Muscle layer of colon (tissue), 2 donors: Measurements from ENCODE around the gene PAN3.

ENCODE experiments used
- H3K27ac ChIP-seq: one replicate; pipeline ENCODE4 v1.7.0; 2013; ENCODE audit warnings: low read depth, mild to moderate bottlenecking, low read length, moderate library complexity
- H3K27me3 ChIP-seq, 2 donors: one replicate each; pipeline ENCODE4 v1.7.0; 2013; ENCODE audit warnings: low read length in 2 of 2, mild to moderate bottlenecking in 2 of 2; ENCODE audit not compliant: insufficient read depth in 2 of 2, control insufficient read depth in 1 of 2
- H3K36me3 ChIP-seq: one replicate; pipeline ENCODE4 v1.7.0; 2013; ENCODE audit warnings: mild to moderate bottlenecking, low read length; ENCODE audit not compliant: insufficient read depth
- H3K4me1 ChIP-seq: one replicate; pipeline ENCODE4 v1.7.0; 2013; ENCODE audit warnings: mild to moderate bottlenecking, low read length; ENCODE audit not compliant: insufficient read depth
- H3K4me3 ChIP-seq, 2 donors: one replicate each; pipeline ENCODE4 v1.7.0; 2013; ENCODE audit warnings: low read length in 2 of 2, low read depth in 1 of 2, mild to moderate bottlenecking in 1 of 2, moderate library complexity in 1 of 2
- H3K9ac ChIP-seq: one replicate; pipeline ENCODE4 v1.7.0; 2013; ENCODE audit warnings: low read length
- H3K9me3 ChIP-seq: one replicate; pipeline ENCODE4 v1.7.0; 2013; ENCODE audit warnings: mild to moderate bottlenecking, low read length
- donor health status: abdominal sarcoma.
- donor health status: Adenocarcinoma of cecum.

Gene PAN3

GRCh38 chr13:28268800-28269223, 130.5 kb downstream of the PAN3 start:
- Histone ChIP-seq H3K27me3 (no peaks in the 10 kb centered on the region), H3K9me3 (no peaks in the 10 kb centered on the region), H3K9ac (no peak overlapping the region), H3K4me1 (no peaks in the 10 kb centered on the region), H3K27ac (no peak overlapping the region), H3K4me3 (no peak overlapping the region), H3K36me3 (peaks cover 8% of the 10 kb centered on the region)

GRCh38 chr13:28271056-28271840, 132.9 kb downstream of the PAN3 start:
- H3K36me3 ChIP-seq = peaks cover 13% of the 10 kb centered on the region
- H3K27ac ChIP-seq = no peak overlapping the region
- no peaks in the 10 kb centered on the region for H3K27me3 ChIP-seq
- H3K9ac ChIP-seq = no peak overlapping the region
- H3K9me3 ChIP-seq = no peaks in the 10 kb centered on the region
- H3K4me3 ChIP-seq = no peak overlapping the region
- no peaks in the 10 kb centered on the region for H3K4me1 ChIP-seq

- Histone ChIP-seq H3K27me3 (no peaks in the 10 kb centered on the region), H3K27ac (no peak overlapping the region), H3K9me3 (no peaks in the 10 kb centered on the region), H3K4me3 (no peak overlapping the region), H3K36me3 (peaks cover 25% of the 10 kb centered on the region), H3K9ac (no peak overlapping the region), H3K4me1 (no peaks in the 10 kb centered on the region)
These were observed 135.6 kb downstream of the PAN3 start for GRCh38 chr13:28273919-28274318.

DNA sequence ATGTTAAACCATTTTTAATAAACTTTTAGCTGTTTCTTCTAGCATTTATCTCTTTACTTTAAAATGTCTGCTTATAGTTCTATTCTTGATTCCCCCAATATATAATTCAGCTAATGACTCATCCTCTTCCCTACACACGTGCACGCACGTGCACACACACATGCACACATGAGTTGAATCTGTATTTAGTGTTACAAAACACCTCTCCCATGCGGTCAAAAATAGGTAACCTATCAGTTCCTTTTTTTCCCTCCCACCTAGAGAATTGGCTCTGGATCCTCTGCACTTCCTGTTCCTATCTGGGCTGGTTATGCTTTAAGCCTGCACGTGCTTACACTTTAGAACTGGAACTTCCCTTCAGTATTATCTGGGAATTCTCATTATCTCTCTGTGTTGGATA, 144.1 kb downstream of the PAN3 start:
- no peaks in the 10 kb centered on the region for H3K4me1 ChIP-seq
- H3K27me3 ChIP-seq = no peaks in the 10 kb centered on the region
- no peak overlapping the region for H3K4me3 ChIP-seq
- no peaks in the 10 kb centered on the region for H3K9me3 ChIP-seq
- H3K27ac ChIP-seq = no peak overlapping the region
- H3K9ac ChIP-seq = no peak overlapping the region
- peaks cover 44% of the 10 kb centered on the region for H3K36me3 ChIP-seq

DNA sequence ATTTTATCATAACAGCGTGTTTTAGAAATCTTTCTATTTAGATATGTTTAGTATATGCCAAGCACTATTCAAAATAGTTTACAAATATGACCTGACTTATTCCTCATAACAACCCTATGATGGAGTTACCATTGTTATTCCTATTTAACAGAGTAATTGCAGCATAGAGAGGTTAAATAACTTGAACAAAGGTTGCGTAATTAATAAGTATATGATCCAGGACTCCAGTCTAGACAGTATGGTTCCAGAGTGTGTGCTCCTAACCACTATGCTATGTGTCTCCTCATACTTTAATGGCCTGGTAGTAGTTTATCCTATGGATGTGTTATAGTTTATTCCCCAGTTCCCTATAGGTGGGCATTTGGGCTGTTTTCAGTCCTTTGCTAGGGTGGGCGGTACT, 145.3 kb downstream of the PAN3 start:
- no peaks in the 10 kb centered on the region for H3K27me3 ChIP-seq
- H3K36me3 ChIP-seq = peaks cover 44% of the 10 kb centered on the region
- no peak overlapping the region for H3K9ac ChIP-seq
- no peaks in the 10 kb centered on the region for H3K9me3 ChIP-seq
- H3K4me1 ChIP-seq = no peaks in the 10 kb centered on the region
- H3K27ac ChIP-seq = no peak overlapping the region
- no peak overlapping the region for H3K4me3 ChIP-seq

DNA sequence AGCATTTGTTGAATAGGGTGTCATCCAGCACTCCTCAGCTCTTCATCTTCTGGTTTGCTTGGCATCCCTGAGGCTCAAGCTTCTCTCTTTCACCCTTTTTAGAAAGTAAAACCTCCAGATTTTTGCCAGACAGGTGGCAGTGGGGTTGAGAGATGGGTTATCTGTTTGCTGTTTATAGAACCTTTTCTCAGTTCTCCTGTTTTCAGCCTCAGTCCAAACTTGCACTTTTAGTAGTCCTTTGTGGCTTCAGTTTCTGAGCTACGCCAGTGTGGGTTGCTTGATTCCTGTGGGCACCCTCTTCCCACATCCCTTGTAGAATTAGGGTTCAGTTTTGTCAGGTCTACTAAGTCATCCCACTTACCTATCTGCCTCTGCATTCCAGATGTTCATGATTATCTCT, 147.9 kb downstream of the PAN3 start:
- Histone ChIP-seq H3K4me1 (no peaks in the 10 kb centered on the region), H3K9me3 (no peaks in the 10 kb centered on the region), H3K27me3 (no peaks in the 10 kb centered on the region), H3K9ac (no peak overlapping the region), H3K4me3 (no peak overlapping the region), H3K27ac (no peak overlapping the region), H3K36me3 (peaks cover 39% of the 10 kb centered on the region)

- Histone ChIP-seq H3K27me3 (no peaks in the 10 kb centered on the region), H3K36me3 (peaks cover 8% of the 10 kb centered on the region), H3K4me1 (no peaks in the 10 kb centered on the region), H3K9me3 (no peaks in the 10 kb centered on the region), H3K4me3 (no peak overlapping the region), H3K9ac (no peak overlapping the region), H3K27ac (no peak overlapping the region)
These were observed 159.0 kb downstream of the PAN3 start for GRCh38 chr13:28297341-28297740.

DNA sequence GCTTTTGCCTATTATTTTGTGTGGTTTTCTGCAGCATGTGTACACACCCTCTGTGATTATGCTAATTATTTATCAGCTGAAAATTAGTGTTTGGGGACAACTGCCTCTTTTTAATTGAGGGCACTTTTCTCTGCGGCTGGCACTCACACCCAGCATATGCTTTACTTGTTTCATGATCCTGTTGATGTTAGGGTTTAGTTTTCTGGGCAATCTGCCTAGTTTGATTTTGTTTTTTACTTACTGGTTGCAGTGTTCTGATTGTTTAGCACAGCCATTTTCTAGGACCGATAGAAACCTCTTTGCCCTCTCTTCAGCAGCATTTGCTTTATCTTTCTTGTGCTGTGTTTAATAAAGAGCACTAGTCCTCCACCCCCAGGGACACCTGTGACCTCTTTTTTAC, 161.6 kb downstream of the PAN3 start:
- Histone ChIP-seq H3K27me3 (no peaks in the 10 kb centered on the region), H3K4me3 (no peak overlapping the region), H3K9ac (no peak overlapping the region), H3K27ac (no peak overlapping the region), H3K9me3 (no peaks in the 10 kb centered on the region), H3K36me3 (no peaks in the 10 kb centered on the region), H3K4me1 (no peaks in the 10 kb centered on the region)

DNA sequence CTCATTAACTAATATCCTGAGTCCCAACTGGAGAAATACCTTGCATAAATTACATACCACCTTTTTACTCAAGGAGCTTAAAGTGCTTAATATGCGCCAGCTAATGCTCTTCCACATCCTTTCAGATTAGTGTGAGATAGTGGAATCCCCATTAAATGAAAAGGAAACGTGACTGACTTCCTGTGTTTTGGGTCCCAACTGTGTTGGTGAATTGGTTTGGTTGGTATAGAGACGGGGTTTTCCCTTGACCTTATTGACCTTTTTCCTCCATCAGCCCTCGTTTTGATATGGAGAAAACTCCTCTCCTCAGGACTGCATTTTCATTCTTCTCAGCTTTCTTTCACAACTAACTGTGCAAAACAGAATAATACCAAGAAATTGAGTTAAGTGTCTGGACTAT, 163.5 kb downstream of the PAN3 start:
- Histone ChIP-seq H3K4me3 (no peak overlapping the region), H3K27me3 (no peaks in the 10 kb centered on the region), H3K9me3 (no peaks in the 10 kb centered on the region)

GRCh38 chr13:28306325-28306724, 168.0 kb downstream of the PAN3 start:
- Histone ChIP-seq H3K27me3 (no peaks in the 10 kb centered on the region), H3K4me3 (no peak overlapping the region), H3K9ac (no peak overlapping the region), H3K9me3 (no peaks in the 10 kb centered on the region), H3K27ac (no peak overlapping the region), H3K36me3 (no peaks in the 10 kb centered on the region), H3K4me1 (no peaks in the 10 kb centered on the region)

More for the DNA sequence above, 163.5 kb downstream of the PAN3 start:
- H3K4me1 ChIP-seq = no peaks in the 10 kb centered on the region
- no peak overlapping the region for H3K9ac ChIP-seq
- no peak overlapping the region for H3K27ac ChIP-seq
- no peaks in the 10 kb centered on the region for H3K36me3 ChIP-seq

- Histone ChIP-seq H3K9me3 (no peaks in the 10 kb centered on the region), H3K4me1 (no peaks in the 10 kb centered on the region), H3K9ac (no peak overlapping the region), H3K27me3 (no peaks in the 10 kb centered on the region), H3K27ac (no peak overlapping the region), H3K36me3 (no peaks in the 10 kb centered on the region), H3K4me3 (no peak overlapping the region)
These were observed 175.2 kb downstream of the PAN3 start for GRCh38 chr13:28313579-28313978.

- Histone ChIP-seq H3K36me3 (no peaks in the 10 kb centered on the region), H3K27me3 (no peaks in the 10 kb centered on the region), H3K4me1 (no peaks in the 10 kb centered on the region), H3K4me3 (no peak overlapping the region), H3K9ac (no peak overlapping the region), H3K27ac (no peak overlapping the region), H3K9me3 (no peaks in the 10 kb centered on the region)
These were observed 176.5 kb downstream of the PAN3 start for GRCh38 chr13:28314879-28315278.
